Posterior cingulate gyrus (tissue), 11 donors: ENCODE results near the gene FGD5.
A peak's percentile ranks its signal among the peaks of the same experiment; 100 is the strongest.

Source experiments
- DNase-seq, 10 donors: peaks; one replicate each; pipeline versions ENCODE4 v3.0.0 to v3.0.0-alpha.2; 2020 to 2021; ENCODE audit warnings: mixed read lengths in 3 of 10
- intact Hi-C: fragments of 100-400 bp; cut with DNase I; formaldehyde crosslinking; loops from one replicate; pipeline ENCODE4 v1.15.1; 2023

The FGD5 gene

DNA sequence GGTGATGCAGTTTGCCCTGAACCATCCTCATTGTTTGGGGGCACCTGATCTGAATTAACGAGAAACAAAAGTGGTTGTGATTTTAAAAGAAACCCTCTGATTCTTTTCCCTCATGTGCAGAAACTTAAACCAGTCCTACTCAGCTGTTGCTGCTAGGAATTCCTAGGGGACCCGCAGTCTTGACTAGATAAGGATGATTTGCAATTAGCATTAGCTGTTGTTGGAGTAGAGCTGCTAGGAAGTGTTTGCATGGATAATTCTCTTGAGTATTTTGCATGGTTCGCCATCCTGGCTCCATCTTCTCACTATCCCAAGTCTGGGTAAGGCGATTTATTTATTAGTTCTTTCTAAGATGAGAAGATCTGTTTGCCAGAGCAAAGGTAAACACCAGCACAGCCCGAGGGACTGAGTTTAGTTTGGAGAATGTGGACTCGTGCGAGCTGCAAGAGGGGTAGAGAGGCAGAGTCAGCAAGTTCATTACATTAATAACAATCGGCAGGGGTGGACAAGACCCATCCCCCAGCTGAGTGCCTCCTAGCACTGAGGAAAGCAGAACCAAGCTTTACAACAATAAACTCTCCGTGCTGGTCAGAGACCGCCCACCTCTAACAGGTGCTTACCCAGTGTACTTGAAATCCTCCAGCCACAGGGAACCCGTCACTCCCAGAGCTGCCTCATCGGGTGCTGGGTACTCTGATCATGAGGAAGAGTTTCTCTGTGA lies 4.1 kb downstream of the FGD5 start:
- peak in 1 of 10 donors; percentile 48 for DNase-seq
- intact Hi-C loops, result no loop called here

DNA sequence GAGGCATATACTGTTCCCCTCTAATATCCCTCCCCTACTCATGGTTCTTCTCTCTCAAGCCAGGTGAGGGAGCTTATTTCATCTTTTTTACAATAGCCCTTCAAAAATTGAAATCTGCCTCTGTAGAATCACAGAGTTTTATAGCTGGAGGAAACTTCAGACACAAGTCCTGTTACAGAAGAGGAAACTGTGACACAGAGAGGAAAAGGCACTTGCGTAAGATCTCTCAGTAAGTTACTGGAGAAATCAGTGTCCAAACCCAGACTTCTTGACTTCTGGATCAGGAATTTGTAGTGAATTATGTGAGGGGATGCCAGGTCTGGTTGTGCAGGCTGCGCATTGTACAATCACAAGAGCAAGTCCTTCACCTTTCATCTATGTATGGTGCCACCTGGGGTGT lies 4.6 kb downstream of the FGD5 start:
- intact Hi-C loops, result no loop called here
- DNase-seq, result no peak

DNA sequence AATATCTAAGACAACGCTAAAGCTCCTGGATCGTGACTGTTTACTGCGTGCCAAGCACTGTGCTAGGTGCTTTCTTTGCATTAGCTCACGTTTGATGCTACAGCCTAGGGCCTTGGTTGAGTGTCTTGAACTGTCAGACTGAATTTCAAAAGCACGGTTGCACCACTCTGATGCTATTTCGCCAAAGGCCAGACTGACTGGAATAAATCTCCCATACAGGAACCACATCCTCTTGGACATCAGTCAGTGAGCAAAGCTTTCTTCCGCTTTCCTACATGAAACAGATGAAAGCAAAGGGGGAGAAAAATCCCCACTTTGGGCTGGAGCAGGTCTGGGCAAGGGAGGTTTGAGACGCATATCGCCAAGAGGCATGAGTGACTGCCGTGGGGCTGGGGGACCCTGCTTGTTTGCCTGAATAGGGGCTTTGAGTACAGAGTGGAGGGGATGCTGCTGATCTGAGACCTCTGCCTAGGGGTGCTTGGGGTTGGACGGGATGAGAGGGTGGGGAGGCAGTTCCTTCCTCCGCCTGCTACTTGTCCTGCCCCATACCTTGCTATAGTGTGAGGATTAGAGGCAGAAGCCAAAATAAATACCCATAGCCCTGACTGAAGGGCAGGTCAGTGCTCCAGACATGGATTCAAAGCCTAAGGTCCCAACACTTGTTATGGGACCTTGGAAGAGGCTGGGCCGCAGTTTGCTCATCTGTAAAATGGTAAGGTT lies 5.3 kb downstream of the FGD5 start:
- intact Hi-C loops, result no loop called here
- peak in 1 of 10 donors; percentile 31 for DNase-seq

DNA sequence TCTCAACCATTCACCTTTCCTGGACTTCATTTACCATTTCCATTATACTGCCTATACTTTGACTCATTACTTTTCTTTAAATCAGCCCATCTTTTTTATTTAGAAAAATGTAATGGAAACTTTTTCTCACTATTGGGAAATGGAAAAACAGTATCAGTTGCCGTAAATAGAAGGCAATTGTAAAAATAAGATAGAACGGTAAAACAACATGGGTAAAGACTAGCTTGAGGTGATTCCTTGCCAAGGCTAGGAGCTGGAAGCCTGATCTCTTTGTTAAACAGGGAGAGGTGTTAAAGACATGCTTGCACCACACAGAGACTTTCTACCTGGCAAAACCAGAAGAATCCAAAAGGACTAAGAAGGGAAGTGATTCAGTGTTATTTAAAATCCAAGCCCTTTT lies 5.9 kb downstream of the FGD5 start:
- no peak for DNase-seq
- intact Hi-C loops, result no loop called here

DNA sequence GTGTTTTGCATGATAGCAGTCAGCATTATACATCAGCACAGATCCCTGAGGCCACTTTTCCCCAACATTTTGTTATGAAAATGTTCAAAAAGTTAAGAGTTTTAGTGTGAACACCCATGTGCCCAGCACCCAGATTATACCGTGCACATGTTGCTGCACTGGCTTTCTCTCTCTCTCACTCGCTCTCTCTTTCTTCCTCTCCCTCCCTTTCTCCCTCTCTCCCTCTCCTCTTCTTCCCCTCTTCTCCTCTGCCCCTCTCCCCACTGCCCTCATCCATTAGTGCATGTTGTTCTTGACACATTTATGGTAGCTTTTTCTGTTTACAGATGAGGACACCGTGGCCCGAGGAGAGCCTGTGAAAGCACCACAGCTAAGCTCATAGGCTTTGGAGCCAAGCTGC lies 7.3 kb downstream of the FGD5 start:
- intact Hi-C loops, result no loop called here

DNA sequence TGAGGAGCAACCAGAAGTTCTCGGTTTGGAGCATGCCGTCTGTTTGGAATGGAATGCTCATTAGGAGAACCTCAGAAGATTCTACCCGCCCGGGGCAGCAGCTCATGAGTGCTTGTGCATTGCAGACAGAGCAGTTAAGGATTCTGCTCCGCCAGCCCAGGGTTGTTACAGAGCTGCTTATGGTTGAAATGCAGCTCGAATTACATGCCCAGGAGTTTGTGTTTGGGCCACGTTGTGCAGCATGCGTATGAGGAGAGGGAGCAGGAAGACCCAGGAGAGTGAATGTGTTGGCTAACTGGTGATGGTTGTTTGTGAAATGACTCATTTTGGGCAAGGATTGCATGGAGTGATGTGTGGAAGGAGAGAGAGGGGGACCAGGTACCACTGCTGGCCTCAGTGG lies 9.0 kb downstream of the FGD5 start:
- intact Hi-C loops, result no loop called here
- peak in 1 of 10 donors; percentile 28 for DNase-seq

More for the DNA sequence above, 7.3 kb downstream of the FGD5 start:
- DNase-seq, result no peak

DNA sequence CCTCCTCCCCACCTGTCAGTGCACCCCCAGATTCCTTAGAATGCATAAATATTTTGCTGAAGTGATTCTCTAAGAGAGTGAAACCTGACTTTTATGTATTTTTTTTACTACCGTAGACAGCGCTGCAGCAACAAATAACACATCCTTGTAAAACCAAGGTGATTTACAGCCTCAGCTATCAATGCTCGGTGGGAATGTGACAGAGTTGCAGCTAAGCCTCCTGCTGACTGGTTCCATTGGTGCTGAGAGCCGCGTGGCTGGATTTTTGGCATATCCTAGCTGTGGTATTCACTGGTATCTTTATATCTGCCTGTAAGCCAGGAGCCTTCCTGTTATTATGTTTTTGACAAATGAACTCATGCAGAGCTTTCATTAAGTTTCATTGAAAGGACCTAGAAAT lies 11.0 kb downstream of the FGD5 start:
- intact Hi-C loops, result no loop called here

DNA sequence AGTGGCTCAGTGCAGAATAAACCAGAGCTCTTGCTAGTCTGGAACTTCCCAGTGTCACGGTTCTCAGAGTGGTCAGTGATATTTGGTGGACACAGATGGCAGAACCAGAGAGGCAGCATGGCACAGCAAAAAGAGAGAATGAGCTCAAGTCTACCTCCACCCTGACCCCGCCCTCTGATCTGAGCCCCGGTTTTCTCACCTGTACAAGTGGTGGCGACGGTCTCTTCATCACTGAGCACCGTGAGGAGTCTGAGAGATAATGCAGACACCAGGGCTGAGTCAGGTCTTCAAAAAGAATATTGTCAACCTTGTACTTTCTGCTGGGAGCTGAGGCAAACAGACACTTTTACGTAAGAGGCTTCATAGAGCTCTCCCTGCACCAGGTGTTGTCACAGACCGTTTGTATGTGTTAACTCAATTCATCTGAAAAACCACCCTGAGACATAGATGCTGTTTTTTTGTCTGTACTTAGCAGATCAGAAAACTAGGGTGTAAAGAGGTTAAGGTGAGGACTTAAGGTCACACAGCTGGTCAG lies 13.2 kb downstream of the FGD5 start:
- DNase-seq, result peak in 1 of 10 donors; percentile 13
- intact Hi-C loops, result no loop called here

More for the DNA sequence above, 11.0 kb downstream of the FGD5 start:
- DNase-seq, result peak in 1 of 10 donors; percentile 24

DNA sequence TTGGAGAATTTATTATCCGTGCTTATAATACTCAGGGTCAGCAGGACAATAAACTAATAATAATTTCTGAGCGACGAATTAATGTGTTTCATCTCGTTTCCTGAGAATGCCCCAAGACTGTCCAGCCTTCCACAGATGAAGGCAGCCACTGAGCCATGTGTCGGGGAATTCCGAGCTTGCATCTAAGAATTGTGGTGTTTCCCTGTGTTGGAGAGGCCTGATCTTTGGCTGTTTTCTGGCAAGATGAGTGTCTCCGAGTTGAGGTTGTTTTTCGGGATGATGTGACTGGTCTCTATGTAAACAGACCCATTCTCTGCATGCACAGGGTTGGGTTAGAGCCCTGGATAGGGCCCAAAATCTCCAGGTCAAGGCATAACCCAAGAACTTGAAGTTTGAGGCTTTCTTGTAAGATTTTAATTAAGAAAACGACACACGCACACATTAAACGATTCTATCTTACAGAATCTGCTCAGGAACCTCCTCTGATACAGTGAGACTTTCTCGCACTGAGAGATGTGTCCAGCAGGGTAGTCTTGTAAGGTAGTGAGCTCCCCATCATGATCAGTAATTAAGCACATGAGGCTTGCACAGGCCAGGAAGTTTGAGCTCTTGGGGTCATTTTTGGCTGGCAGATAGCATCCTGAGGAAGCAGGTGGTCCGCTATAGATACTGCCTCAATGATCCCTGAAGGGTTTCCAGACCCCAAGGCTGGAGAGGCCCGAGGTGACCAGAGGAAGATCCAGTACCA lies 14.4 kb downstream of the FGD5 start:
- DNase-seq, result peak in 1 of 10 donors; percentile 8
- intact Hi-C loops, result no loop called here

DNA sequence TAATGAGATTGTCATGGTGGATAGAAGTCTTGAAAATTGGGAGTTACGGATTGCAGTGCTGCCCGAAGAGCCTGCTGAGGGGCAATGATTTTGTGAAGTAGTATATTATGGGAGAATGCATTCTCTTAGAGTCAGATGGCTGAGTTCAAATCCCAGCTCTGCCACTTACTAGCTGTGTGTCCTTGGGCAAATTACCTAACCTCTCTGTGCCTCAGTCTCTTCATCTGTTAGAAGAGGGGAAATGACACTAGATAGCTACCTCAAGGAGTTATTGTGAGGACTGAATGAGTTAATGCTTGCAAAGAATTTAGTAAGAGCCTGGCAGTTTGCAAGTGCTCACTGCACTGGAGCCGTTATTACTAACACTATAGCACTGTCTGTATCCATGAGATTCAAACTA lies 15.4 kb downstream of the FGD5 start:
- peak in 1 of 10 donors; percentile 3 for DNase-seq
- intact Hi-C loops, result no loop called here

DNA sequence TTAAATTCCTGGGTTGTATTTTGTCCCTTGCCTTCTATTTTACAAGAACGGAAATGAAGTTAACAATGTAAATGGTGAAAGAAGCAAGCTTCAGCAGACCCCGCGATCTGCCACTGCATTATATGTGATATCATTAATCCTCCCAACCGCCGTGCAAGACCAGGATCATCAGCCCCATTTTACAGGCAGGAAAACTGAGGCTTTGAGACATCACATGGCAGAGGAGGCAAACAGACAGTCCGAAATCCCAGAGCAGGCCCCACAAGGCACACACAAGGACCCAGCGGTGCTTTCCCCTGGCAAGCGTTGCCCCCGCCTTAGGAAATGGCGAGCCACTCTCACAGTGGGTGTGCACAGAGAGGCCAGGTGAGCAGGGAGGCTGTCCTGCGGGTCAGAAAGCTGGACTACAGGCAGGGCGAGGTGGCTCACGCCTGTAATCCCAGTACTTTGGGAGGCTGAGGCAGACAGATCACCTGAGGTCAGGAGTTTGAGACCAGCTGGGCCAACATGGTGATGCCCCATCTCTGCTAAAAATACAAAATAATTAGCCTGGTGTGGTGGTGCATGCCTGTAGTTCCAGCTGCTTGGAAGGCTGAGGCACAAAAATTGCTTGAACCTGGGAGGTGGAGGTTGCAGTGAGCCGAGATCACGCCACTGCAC lies 16.2 kb downstream of the FGD5 start:
- DNase-seq, result peak in 1 of 10 donors; percentile 67
- intact Hi-C loops, result no loop called here

DNA sequence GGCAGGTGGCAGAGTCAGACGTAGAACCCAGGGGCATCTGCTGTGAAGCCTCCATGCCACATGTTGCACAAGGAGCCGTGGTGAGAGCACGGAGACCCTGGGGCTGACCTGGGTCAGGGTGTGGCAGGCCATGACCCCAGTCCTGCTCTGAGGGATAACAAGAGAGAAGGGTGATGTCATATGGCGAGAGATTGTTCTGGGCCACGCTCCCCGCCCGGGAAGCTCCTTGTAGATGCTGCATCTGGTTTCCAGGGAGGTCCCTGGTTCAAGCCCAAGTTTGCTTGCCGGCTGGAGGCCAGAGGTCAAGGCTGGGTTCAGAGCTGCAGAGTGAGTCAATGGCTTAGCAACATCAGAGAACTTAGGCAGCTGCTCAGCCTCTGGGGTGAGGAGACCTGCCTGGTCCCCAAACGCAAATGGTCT lies 17.3 kb downstream of the FGD5 start:
- intact Hi-C loops, result no loop called here
- peak in 1 of 10 donors; percentile 40 for DNase-seq

DNA sequence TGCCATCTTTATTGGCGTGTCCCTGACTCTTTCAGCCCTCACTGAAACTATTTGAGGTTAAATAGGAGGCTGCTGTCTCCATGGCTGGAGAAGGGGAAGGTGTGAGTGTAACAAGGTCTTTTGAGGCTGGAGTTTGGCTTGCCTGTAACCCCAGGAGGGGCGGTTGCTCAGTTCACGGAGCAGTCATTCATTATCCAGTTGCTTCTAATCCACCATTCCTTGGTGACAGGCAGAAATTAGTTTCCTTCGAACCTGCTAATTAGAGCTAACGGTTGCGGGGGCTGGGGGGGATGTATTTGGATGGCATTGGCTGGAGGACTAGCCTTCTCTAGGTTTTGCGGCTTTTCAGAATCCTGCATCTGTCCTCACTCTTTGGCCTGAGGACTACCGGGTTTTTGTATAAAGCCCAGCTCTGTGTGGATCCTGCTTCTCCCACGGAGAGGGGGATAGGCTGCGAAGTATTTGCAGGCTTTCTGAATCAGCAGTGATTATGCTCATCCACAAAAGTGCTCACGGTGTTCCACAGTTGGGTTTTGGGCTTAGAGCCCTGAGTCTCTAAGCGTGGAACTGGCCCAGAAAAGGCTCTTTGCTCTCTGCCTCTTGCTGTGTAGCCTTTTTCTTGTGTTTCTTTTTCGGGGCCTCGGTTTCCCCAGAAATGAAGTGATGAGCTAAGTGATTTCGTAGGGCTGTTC lies 18.6 kb downstream of the FGD5 start:
- DNase-seq, result peak in 1 of 10 donors; percentile 22
- intact Hi-C loops, result no loop called here

DNA sequence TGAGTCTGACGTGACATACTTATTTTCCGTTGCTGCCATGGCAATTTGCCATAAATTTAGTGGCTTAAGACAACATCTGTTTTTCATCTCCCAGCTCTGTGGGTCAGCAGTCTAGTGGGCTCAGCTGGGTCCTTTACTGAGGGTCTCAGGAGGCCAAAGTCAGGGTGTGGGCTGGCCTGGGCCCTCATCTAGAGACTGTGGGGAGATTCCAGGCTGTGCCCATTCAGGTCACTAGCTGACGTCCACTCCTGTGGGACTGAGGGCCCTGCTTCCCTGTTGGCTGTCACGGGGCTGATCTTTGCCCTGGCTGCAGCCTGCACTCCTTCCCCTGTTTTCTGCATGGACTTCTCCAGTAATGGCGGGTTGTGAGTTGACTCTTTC lies 19.1 kb downstream of the FGD5 start:
- intact Hi-C loops, result no loop called here
- DNase-seq, result peak in 1 of 10 donors; percentile 72

DNA sequence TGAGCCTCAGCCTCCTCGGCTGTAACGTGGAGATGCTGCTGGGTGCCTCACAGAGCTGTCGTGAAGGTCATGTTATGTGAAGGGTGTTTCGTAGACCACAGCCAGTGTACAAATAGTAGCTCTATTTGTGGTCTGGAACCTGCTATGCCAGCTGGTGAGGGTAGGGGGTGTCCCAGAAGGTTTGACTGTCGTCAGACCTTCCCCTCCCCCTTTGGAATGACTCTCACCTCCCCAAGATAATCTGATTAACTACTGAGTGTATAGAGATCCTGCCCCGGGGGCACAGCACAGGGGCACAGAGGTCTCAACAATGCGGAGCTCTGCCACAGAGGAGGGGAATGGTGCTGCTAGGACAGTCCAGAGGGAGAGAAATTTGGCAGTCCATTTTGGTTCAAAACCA lies 20.5 kb downstream of the FGD5 start:
- intact Hi-C loops, result no loop called here
- DNase-seq, result peak in 1 of 10 donors; percentile 55

DNA sequence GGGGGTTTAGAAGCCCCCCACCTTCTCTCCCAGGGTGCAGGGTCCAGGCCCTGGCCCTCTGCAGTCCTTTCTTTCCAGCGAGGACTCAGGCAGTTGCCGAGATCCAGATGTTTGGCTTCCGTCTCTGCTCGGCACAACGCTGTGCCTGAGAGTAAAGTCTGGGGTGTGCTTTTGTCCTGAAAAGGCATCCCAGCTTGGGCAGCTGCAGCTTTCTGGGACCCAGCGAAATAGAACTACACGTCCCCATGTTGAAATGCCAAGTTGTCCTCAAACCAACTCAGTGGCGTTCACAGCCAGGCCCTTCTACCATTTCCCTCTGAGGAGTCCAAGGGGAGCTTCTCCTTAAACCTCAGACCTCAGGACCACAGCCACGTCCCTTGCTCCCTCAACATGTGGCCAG lies 23.1 kb downstream of the FGD5 start:
- intact Hi-C loops, result no loop called here
- DNase-seq, result peak in 1 of 10 donors; percentile 70

DNA sequence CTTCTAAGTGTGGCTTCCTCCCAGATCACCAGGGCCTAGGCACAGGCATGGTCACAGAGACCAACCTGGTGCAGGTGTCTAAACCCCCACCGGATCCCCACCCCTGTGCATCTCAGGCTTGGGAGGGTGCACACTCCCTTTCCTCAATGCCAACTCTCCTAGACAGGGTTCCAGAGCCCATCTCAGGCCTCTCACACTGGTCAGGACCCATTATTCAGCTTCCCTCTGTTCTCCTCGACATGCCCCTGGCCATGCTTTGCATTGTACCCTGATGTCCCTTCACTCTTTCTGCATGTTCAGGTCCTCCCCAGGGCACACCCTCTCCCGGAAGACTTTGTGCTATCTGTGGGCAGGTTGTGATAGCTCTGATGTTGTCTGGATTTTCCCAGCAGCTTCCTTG lies 23.5 kb downstream of the FGD5 start:
- peak in 1 of 10 donors; percentile 17 for DNase-seq
- intact Hi-C loops, result no loop called here

DNA sequence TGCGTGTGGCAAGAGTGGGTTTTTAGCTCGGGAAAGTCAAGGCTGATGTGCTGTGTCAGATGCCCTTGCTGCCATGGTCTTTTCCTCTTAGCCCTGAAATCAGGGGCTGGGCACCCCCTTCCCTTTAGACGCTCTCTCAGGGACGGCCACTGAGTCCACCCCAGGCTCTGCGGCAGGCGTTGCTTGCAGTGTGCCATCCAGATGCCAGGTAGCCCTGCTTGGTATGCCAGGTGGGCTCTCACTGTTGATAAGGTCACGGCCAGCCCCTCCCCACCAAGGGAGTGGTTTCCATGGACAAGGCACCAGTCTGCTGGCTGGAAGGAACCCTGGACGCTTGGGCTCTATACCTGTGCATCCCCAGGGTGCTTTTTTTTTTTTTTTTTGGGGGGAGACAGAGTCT lies 24.6 kb downstream of the FGD5 start:
- intact Hi-C loops, result no loop called here
- DNase-seq, result peak in 2 of 10 donors; percentile 12 to 65

DNA sequence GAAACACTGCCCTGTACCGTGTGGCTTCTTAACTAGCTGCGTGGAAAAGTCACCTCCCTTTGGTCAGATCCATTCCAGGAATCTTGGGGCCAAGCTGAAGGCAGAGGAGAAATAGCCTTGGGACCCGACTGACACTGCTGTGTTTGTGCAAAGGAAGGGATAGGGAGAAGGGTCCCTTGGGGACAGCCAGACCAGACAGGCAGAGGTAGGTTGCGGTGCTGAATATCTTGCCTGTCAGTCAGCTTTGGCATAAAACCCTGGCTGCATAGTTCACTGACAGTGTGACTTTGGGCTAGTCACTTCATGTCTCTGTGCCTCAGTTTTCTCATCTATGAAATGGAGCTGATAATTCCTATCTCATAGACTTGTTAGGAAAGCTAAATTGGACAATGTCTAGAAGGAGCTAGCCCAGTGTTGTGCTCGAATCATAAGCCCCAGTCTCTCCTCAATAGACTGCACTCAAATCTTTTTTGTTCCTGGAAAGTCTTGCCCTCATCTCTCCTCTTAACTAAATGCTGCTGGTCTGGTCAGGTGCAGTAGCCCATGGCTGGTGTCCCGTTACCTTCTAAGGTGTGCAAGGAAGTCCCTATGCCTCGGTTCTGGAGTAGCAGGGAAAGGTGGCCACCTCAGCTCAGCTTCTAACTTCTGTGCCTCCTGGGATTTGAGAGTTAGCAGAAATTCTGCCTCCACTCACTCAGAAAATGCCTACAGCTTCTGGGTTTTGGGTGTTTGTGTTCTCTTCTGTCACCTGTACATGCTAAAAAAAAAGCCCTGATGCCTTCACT lies 25.8 kb downstream of the FGD5 start:
- intact Hi-C loops, result no loop called here
- peak in 2 of 10 donors; percentile 20 to 27 for DNase-seq
